HG02678 (cell line): ENCODE measurements around the gene VAV2.

ENCODE experiments used
- ATAC-seq: cut with Tn5 transposase; IDR thresholded peaks from one replicate; pipeline ENCODE4 v1.9.1; 2021; ENCODE audit warnings: mild to moderate bottlenecking, moderate library complexity; ENCODE audit not compliant: unreplicated experiment

VAV2 gene

GRCh38 chr9:133716564-133717112 lies 275.5 kb downstream of the VAV2 start:
- no peak for ATAC-seq

- ATAC-seq: no peak
Measured at GRCh38 chr9:133715866-133716563, 276.1 kb downstream of the VAV2 start.

- no peak for ATAC-seq
Measured at GRCh38 chr9:133715295-133715865, 276.7 kb downstream of the VAV2 start.

GRCh38 chr9:133714606-133715294 lies 277.4 kb downstream of the VAV2 start:
- ATAC-seq: no peak

- no peak for ATAC-seq
Measured at GRCh38 chr9:133713960-133714495, 278.1 kb downstream of the VAV2 start.

- no peak for ATAC-seq
Measured at GRCh38 chr9:133713150-133713959, 278.8 kb downstream of the VAV2 start.

GRCh38 chr9:133712221-133713100 lies 279.7 kb downstream of the VAV2 start:
- ATAC-seq: no peak
